ENCODE measurements around the gene ZBTB21. TPM values are rescaled to one million over a fixed set of nuclear protein-coding genes. Genes with fewer than 3 reads are reported as not detected.

The ZBTB21 gene
- total RNA-seq, 4 donors from 2014 or later = 16.3 to 33.5 (median 18.6) TPM

- intact Hi-C loops (cut with DNase I) = no loop called here
- no peak for DNase-seq
Measured at GRCh38 chr21:41980561-41980960, 29.6 kb downstream of the ZBTB21 start.

GRCh38 chr21:41979751-41980369 is 30.3 kb downstream of the ZBTB21 start:
- TF ChIP-seq POLR2A (IDR thresholded peaks at IDR 0.05) = no peak
- H3K4me3 ChIP-seq (replicated peaks in 1 of 3) = no peak overlapping the region
- no peak for DNase-seq
- no peaks in the 10 kb centered on the region for H3K36me3 ChIP-seq
- no peak overlapping the region for H3K27ac ChIP-seq
- 92 to 95% methylated on average over 7 of the region's 7 CpGs for WGBS, 2 donors
- H3K27me3 ChIP-seq = no peaks in the 10 kb centered on the region
- intact Hi-C loops (cut with DNase I) = no loop called here
- no peaks in the 10 kb centered on the region for H3K9me3 ChIP-seq
- H3K4me1 ChIP-seq = no peaks in the 10 kb centered on the region

More at GRCh38 chr21:41980561-41980960, 29.6 kb downstream of the ZBTB21 start:
- Histone ChIP-seq H3K9me3 (no peaks in the 10 kb centered on the region), H3K36me3 (no peaks in the 10 kb centered on the region), H3K4me1 (no peaks in the 10 kb centered on the region), H3K4me3 (replicated peaks in 1 of 3) (no peak overlapping the region), H3K27me3 (no peaks in the 10 kb centered on the region), H3K27ac (no peak overlapping the region)
- TF ChIP-seq POLR2A (IDR thresholded peaks at IDR 0.05) (no peak), CTCF (IDR thresholded peaks at IDR 0.05) (no peak)

- H3K27me3 ChIP-seq = no peaks in the 10 kb centered on the region
- H3K36me3 ChIP-seq = no peaks in the 10 kb centered on the region
- no peak overlapping the region for H3K4me3 ChIP-seq (replicated peaks in 1 of 3)
- intact Hi-C loops (cut with DNase I) = no loop called here
- no peak for DNase-seq
- no peak for TF ChIP-seq CTCF (IDR thresholded peaks at IDR 0.05)
- no peak for TF ChIP-seq POLR2A (IDR thresholded peaks at IDR 0.05)
- H3K4me1 ChIP-seq = no peaks in the 10 kb centered on the region
- 68 to 86% methylated on average over 4 of the region's 4 CpGs for WGBS, 2 donors
- H3K27ac ChIP-seq = no peak overlapping the region
- H3K9me3 ChIP-seq = no peaks in the 10 kb centered on the region
Measured at GRCh38 chr21:41979335-41979734, 30.8 kb downstream of the ZBTB21 start.

- Histone ChIP-seq H3K9me3 (no peaks in the 10 kb centered on the region), H3K27me3 (no peaks in the 10 kb centered on the region), H3K27ac (no peak overlapping the region), H3K4me1 (no peaks in the 10 kb centered on the region), H3K36me3 (no peaks in the 10 kb centered on the region), H3K4me3 (replicated peaks in 1 of 3) (no peak overlapping the region)
- 82 to 92% methylated on average over 17 of the region's 17 CpGs for WGBS, 2 donors
- DNase-seq = no peak
- TF ChIP-seq CTCF (IDR thresholded peaks at IDR 0.05) (no peak), POLR2A (IDR thresholded peaks at IDR 0.05) (no peak)
- intact Hi-C loops (cut with DNase I) = no loop called here
Measured at GRCh38 chr21:41977034-41977950, 32.9 kb downstream of the ZBTB21 start.

GRCh38 chr21:41976611-41977010 is 33.5 kb downstream of the ZBTB21 start:
- Histone ChIP-seq H3K36me3 (no peaks in the 10 kb centered on the region), H3K27me3 (no peaks in the 10 kb centered on the region), H3K4me1 (no peaks in the 10 kb centered on the region), H3K27ac (no peak overlapping the region), H3K4me3 (replicated peaks in 1 of 3) (no peak overlapping the region), H3K9me3 (no peaks in the 10 kb centered on the region)
- 88 to 94% methylated on average over 8 of the region's 8 CpGs for WGBS, 2 donors
- TF ChIP-seq POLR2A (IDR thresholded peaks at IDR 0.05) (no peak), CTCF (IDR thresholded peaks at IDR 0.05) (no peak)
- DNase-seq = no peak
- intact Hi-C loops (cut with DNase I) = no loop called here

All from thyroid gland (tissue), 4 donors.